HL-60 (cell line): Measurements from ENCODE around the gene GOLGA6A.
"Not testable (repeated sequence)": the region's sequence is repeated elsewhere in the genome, so short reads cannot be mapped to it uniquely, and the experiment has no call there.

Experiments used
- DNase-seq, 2 experiments: peaks; one replicate each; pipeline ENCODE4 v3.0.0-alpha.2; 2010 to 2020; ENCODE audit warnings: low read depth in 1 of 2, low spot score in 1 of 2
- H3K27ac ChIP-seq: fragments of 250-450 bp; sonication (Bioruptor Pico); replicated peaks from 2 replicates; pipeline ENCODE4 v1.5.1; 2020; ENCODE audit warnings: mild to moderate bottlenecking, moderate library complexity
- H3K27me3 ChIP-seq: fragments of 250-450 bp; sonication (Bioruptor Pico); 2 replicates; pipeline ENCODE4 v1.5.1; 2021; ENCODE audit warnings: mild to moderate bottlenecking, moderate library complexity; ENCODE audit not compliant: insufficient read depth, poor library complexity, severe bottlenecking
- H3K4me3 ChIP-seq: replicated peaks from 2 replicates; pipeline ENCODE4 v1.5.1; 2011; ENCODE audit warnings: mild to moderate bottlenecking, control low read depth, low read length; ENCODE audit not compliant: insufficient read depth
- GABPA ChIP-seq: IDR thresholded peaks from 2 replicates; pipeline ENCODE4 v1.6.1; 2012; ENCODE audit warnings: low read depth
- POLR2AphosphoS5 ChIP-seq: IDR thresholded peaks from 2 replicates; pipeline ENCODE4 v1.6.1; 2012; ENCODE audit warnings: low read depth
- SPI1 ChIP-seq: IDR thresholded peaks from 2 replicates; pipeline ENCODE4 v1.6.1; 2012; ENCODE audit warnings: low read depth, mild to moderate bottlenecking, borderline replicate concordance
- TF ChIP-seq, protein P1 (sequence below): IDR thresholded peaks from 2 replicates; pipeline ENCODE4 v1.6.1; 2012; ENCODE audit warnings: low read depth; ENCODE audit not compliant: insufficient replicate concordance
- TF ChIP-seq, protein P2 (sequence below): IDR thresholded peaks from one replicate; pipeline ENCODE4 v1.5.1; 2011; ENCODE audit warnings: low read length, control low read depth, inconsistent platforms; ENCODE audit not compliant: insufficient read depth

Gene GOLGA6A

DNA sequence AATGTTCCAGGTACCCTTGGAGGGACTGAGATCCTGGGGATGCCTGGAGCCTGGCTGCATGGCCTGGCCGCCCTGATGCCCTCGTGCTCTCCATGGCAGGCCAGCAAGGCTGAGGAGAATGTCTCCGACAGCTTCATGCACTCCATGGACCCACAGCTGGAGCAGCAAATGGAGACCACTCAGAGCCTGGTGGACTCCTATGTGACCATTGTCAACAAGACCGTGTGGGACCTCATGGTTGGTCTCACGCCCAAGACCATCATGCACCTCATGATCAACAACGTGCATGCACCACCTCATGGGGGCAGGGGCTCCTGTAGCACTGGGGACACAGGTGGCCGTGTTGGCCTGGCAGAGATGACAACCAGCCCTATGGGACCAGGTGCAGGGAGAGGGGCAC, 19.7 kb downstream of the GOLGA6A start:
- no peaks in the 10 kb centered on the region for H3K27me3 ChIP-seq
- no peak overlapping the region for H3K4me3 ChIP-seq
- no peak overlapping the region for H3K27ac ChIP-seq
- DNase-seq: no peak
- no peak for TF ChIP-seq SPI1

DNA sequence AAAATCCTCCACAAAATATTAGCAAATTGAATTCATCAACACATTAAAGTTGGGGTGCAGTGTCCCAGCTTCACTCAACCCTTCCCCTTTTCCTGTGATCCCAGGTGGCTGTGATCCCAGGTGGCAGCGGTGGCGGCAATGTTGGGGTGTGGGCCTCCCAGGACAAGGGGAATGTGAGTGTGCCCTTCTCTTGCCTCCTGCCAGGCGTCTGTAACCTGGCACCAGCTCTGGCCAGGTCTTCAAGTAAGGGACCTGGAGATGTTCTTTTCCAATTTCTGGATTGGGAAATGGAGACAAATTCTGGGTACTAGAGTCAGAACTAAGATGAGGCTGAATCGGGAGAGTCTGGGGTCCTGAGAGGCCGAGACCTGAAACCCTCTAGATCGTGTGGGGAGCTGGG, 20.1 kb downstream of the GOLGA6A start:
- no peaks in the 10 kb centered on the region for H3K27me3 ChIP-seq
- DNase-seq: no peak
- TF ChIP-seq SPI1: no peak
- TF ChIP-seq GABPA: no peak
- TF ChIP-seq, protein P1, sequence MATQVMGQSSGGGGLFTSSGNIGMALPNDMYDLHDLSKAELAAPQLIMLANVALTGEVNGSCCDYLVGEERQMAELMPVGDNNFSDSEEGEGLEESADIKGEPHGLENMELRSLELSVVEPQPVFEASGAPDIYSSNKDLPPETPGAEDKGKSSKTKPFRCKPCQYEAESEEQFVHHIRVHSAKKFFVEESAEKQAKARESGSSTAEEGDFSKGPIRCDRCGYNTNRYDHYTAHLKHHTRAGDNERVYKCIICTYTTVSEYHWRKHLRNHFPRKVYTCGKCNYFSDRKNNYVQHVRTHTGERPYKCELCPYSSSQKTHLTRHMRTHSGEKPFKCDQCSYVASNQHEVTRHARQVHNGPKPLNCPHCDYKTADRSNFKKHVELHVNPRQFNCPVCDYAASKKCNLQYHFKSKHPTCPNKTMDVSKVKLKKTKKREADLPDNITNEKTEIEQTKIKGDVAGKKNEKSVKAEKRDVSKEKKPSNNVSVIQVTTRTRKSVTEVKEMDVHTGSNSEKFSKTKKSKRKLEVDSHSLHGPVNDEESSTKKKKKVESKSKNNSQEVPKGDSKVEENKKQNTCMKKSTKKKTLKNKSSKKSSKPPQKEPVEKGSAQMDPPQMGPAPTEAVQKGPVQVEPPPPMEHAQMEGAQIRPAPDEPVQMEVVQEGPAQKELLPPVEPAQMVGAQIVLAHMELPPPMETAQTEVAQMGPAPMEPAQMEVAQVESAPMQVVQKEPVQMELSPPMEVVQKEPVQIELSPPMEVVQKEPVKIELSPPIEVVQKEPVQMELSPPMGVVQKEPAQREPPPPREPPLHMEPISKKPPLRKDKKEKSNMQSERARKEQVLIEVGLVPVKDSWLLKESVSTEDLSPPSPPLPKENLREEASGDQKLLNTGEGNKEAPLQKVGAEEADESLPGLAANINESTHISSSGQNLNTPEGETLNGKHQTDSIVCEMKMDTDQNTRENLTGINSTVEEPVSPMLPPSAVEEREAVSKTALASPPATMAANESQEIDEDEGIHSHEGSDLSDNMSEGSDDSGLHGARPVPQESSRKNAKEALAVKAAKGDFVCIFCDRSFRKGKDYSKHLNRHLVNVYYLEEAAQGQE: no peak
- TF ChIP-seq, protein P2, sequence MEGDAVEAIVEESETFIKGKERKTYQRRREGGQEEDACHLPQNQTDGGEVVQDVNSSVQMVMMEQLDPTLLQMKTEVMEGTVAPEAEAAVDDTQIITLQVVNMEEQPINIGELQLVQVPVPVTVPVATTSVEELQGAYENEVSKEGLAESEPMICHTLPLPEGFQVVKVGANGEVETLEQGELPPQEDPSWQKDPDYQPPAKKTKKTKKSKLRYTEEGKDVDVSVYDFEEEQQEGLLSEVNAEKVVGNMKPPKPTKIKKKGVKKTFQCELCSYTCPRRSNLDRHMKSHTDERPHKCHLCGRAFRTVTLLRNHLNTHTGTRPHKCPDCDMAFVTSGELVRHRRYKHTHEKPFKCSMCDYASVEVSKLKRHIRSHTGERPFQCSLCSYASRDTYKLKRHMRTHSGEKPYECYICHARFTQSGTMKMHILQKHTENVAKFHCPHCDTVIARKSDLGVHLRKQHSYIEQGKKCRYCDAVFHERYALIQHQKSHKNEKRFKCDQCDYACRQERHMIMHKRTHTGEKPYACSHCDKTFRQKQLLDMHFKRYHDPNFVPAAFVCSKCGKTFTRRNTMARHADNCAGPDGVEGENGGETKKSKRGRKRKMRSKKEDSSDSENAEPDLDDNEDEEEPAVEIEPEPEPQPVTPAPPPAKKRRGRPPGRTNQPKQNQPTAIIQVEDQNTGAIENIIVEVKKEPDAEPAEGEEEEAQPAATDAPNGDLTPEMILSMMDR: no peak
- no peak for TF ChIP-seq POLR2AphosphoS5
- no peak overlapping the region for H3K27ac ChIP-seq
- no peak overlapping the region for H3K4me3 ChIP-seq

DNA sequence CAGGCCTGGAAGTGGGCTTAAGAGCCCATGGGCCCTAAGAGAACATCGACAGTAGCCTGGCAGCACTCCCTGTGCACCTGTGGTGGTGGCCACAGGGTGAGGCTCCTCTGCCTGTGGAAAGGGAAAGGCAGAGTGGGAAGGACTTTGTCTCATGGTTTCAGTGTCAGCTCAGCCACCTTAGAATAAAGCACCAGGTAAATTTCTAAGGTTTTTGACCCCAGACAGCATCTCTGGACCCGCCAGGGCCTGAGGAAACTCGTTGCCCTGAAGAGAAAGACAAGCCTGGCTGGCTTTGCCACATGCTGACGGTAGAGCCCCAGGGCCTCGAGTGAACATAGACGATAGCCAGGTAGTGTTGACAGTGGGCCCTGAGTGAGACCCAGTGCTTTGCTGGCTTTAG, 22.1 kb downstream of the GOLGA6A start:
- Histone ChIP-seq H3K27ac (no peak overlapping the region), H3K4me3 (no peak overlapping the region), H3K27me3 (no peaks in the 10 kb centered on the region)
- TF ChIP-seq, protein P1: no peak
- no peak for TF ChIP-seq SPI1
- no peak for DNase-seq

DNA sequence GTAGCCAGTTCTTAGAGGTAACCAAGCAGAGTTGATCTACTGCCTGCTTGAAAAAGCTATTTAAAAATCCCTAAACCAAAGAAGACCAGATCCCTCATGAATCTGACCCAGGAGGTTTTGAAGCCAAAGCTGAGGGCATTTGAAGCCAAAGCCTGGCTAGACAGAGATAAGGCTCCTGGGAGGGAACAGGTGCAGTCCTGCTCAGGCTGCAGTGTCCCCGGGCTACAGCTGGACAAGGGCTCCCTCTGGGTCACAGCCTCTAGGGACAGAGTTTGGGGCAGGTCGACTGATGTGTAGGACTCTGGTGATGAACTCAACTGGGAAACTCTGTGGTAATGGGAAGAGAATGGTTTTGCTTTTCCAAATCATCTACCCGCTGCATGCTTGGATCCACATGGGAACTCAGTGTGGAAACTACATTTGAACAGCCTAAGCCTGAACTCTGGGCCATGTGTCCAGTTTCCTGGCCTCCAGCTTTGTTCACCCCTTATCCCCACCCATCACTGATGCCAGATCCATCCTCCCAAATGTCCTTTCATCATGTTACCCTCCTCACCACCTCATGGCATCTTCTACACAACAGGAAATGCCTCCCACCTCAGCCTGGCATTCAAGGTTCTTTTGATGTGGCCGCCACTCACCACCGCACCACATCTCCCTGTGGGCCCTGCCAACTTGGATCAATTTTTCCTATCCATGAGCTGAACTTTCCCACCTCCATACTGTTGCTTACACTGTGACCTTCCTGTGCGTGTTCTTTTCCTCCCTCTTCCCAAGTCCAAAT, 23.1 kb downstream of the GOLGA6A start:
- H3K27me3 ChIP-seq, DNase-seq, H3K27ac ChIP-seq, H3K4me3 ChIP-seq: not testable (repeated sequence)

DNA sequence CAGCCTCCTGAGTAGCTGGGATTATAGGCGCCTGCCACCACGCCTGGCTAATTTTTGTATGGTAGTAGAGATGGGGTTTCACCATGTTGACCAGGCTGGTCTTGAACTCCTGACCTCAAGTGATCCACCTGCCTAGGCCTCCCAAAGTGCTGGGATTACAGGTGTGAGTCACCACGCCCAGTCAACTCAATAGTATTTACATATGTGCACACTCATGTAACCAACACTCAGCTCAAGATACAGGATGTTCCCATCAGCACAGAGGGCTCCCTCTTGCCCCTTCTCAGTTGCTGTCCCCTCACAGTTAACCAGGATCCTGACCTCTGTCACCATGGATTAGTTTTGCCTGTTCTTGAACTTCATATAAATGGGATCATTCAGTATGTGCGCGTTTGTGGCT, 26.0 kb downstream of the GOLGA6A start:
- not testable (repeated sequence) for H3K27ac ChIP-seq, H3K4me3 ChIP-seq, DNase-seq, H3K27me3 ChIP-seq

DNA sequence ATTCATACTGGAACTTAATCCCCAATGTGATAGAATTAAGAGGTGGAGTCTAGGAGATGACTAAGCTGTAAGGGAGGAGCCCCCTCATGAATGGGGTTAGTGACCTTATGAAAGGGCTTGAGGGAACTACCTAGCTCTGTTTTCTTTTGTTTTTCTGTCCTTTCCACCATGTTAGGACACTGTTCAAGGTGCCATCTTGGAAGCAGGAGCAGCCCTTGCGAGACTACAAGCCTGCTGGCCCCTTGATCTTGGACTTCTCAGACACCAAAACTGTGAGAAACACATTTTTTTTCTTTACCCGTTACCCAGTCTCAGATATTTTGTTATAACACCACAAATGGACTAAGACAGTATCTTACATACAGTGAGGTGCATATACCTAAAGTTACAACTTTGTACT, 26.5 kb downstream of the GOLGA6A start:
- no peaks in the 10 kb centered on the region for H3K27me3 ChIP-seq
- no peak overlapping the region for H3K27ac ChIP-seq
- no peak for DNase-seq
- H3K4me3 ChIP-seq: no peak overlapping the region
- TF ChIP-seq GABPA: no peak
- TF ChIP-seq, protein P1: no peak
- TF ChIP-seq, protein P2: no peak
